COLO668 (cell line): Measurements from ENCODE around the gene SETD5.
"Not testable (repeated sequence)": the region's sequence is repeated elsewhere in the genome, so short reads cannot be mapped to it uniquely, and the experiment has no call there.

Source experiments
- DNase-seq: peaks from one replicate; lab custom pipeline; 2025; ENCODE audit not compliant: unreplicated experiment; lab: John Stamatoyannopoulos, UW

SETD5 gene

GRCh38 chr3:9450126-9450525 is 52.7 kb downstream of the SETD5 start:
- no peak for DNase-seq

GRCh38 chr3:9450991-9451390 is 53.6 kb downstream of the SETD5 start:
- no peak for DNase-seq

- no peak for DNase-seq
Observed at GRCh38 chr3:9452417-9452816, 55.0 kb downstream of the SETD5 start.

- no peak for DNase-seq
Observed at GRCh38 chr3:9455596-9456131, 58.2 kb downstream of the SETD5 start.

- no peak for DNase-seq
Observed at GRCh38 chr3:9467451-9467850, 70.0 kb downstream of the SETD5 start.

GRCh38 chr3:9468460-9468859 is 71.0 kb downstream of the SETD5 start:
- DNase-seq: no peak

GRCh38 chr3:9469986-9470385 is 72.6 kb downstream of the SETD5 start:
- DNase-seq: no peak

GRCh38 chr3:9473496-9474065 is 76.2 kb downstream of the SETD5 start:
- no peak for DNase-seq

GRCh38 chr3:9474482-9474881 is 77.1 kb downstream of the SETD5 start:
- DNase-seq: no peak

- DNase-seq: no peak
Observed at GRCh38 chr3:9476935-9477334, 79.5 kb downstream of the SETD5 start.

GRCh38 chr3:9480265-9480664 is 82.8 kb downstream of the SETD5 start:
- no peak for DNase-seq

- DNase-seq: no peak
Observed at GRCh38 chr3:9485248-9485647, 87.8 kb downstream of the SETD5 start.

- DNase-seq: no peak
Observed at GRCh38 chr3:9491506-9491905, 94.1 kb downstream of the SETD5 start.

- not testable (repeated sequence) for DNase-seq
Observed at GRCh38 chr3:9494036-9494435, 96.6 kb downstream of the SETD5 start.

- DNase-seq: no peak
Observed at GRCh38 chr3:9496893-9497292, 99.5 kb downstream of the SETD5 start.

- no peak for DNase-seq
Observed at GRCh38 chr3:9497821-9498565, 100.6 kb downstream of the SETD5 start.

GRCh38 chr3:9498781-9499180 is 101.4 kb downstream of the SETD5 start:
- no peak for DNase-seq

- no peak for DNase-seq
Observed at GRCh38 chr3:9499455-9500107, 102.2 kb downstream of the SETD5 start.

GRCh38 chr3:9500108-9501050 is 103.0 kb downstream of the SETD5 start:
- peak; percentile 60 for DNase-seq

- no peak for DNase-seq
Observed at GRCh38 chr3:9501226-9501625, 103.8 kb downstream of the SETD5 start.

GRCh38 chr3:9503283-9503682 is 105.9 kb downstream of the SETD5 start:
- DNase-seq: peak; percentile 59
